ENCODE data around the gene TEX52. TPM values are rescaled to one million over a fixed set of nuclear protein-coding genes. Genes with fewer than 3 reads are reported as not detected.

Gene TEX52
- total and polyA plus RNA-seq, 4 donors: not detected

DNA sequence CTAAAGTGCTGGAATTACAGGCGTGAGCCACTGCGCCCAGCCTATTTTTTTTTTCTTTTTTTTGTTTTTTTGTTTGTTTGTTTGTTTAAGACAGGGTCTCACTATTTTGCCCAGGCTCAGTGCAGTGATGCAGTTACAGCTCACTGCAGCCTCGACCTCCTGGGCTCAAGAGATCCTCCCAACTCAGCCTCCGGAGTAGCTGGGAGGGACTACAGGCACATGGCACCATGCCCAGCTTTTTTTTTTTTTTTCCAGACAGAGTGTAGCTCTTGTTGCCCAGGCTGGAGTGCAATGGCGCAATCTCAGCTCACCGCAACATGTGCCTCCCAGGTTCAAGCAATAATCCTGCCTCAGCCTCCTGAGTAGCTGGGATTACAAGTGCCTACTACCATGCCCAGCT lies 50.1 kb downstream of the TEX52 start (continued):
- TF ChIP-seq EGR1 (IDR thresholded peaks at IDR 0.05; ENCODE audit: low read depth in 2 of 2): no peak

DNA sequence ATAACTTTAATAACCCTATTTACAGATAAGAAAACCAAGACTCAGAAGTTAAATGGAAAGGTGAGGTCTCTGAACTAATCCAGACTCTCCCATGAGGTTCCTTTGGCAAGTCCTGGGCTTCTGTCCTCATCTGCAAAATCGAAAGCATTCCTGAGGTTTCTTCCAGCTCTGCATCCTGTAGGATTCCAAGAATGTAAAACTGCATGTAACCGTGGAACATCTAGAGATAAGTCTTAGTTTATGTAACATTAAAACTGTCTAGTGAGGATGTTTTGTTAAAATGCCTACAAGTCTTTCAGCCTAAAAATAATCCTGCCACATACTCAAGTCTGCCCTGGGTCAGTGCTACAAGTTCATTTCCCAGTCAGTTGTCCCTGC lies 51.7 kb downstream of the TEX52 start:
- no peak for TF ChIP-seq EGR1 (IDR thresholded peaks at IDR 0.05; ENCODE audit: low read depth in 2 of 2)
- TF ChIP-seq HNF4G (IDR thresholded peaks at IDR 0.05): no peak
- TF ChIP-seq, protein P1, sequence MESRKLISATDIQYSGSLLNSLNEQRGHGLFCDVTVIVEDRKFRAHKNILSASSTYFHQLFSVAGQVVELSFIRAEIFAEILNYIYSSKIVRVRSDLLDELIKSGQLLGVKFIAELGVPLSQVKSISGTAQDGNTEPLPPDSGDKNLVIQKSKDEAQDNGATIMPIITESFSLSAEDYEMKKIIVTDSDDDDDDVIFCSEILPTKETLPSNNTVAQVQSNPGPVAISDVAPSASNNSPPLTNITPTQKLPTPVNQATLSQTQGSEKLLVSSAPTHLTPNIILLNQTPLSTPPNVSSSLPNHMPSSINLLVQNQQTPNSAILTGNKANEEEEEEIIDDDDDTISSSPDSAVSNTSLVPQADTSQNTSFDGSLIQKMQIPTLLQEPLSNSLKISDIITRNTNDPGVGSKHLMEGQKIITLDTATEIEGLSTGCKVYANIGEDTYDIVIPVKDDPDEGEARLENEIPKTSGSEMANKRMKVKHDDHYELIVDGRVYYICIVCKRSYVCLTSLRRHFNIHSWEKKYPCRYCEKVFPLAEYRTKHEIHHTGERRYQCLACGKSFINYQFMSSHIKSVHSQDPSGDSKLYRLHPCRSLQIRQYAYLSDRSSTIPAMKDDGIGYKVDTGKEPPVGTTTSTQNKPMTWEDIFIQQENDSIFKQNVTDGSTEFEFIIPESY (IDR thresholded peaks at IDR 0.05): no peak
- TF ChIP-seq HNF4A (conservative IDR thresholded peaks at IDR 0.05): no peak
- no peak for TF ChIP-seq SP1 (IDR thresholded peaks at IDR 0.05)
- TF ChIP-seq RAD21 (IDR thresholded peaks at IDR 0.05): no peak
- no peak for TF ChIP-seq RXRA (IDR thresholded peaks at IDR 0.05)
- no peak for TF ChIP-seq JUND (IDR thresholded peaks at IDR 0.05)
- TF ChIP-seq, protein P2, sequence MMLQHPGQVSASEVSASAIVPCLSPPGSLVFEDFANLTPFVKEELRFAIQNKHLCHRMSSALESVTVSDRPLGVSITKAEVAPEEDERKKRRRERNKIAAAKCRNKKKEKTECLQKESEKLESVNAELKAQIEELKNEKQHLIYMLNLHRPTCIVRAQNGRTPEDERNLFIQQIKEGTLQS (IDR thresholded peaks at IDR 0.05): no peak
- TF ChIP-seq, protein P3, sequence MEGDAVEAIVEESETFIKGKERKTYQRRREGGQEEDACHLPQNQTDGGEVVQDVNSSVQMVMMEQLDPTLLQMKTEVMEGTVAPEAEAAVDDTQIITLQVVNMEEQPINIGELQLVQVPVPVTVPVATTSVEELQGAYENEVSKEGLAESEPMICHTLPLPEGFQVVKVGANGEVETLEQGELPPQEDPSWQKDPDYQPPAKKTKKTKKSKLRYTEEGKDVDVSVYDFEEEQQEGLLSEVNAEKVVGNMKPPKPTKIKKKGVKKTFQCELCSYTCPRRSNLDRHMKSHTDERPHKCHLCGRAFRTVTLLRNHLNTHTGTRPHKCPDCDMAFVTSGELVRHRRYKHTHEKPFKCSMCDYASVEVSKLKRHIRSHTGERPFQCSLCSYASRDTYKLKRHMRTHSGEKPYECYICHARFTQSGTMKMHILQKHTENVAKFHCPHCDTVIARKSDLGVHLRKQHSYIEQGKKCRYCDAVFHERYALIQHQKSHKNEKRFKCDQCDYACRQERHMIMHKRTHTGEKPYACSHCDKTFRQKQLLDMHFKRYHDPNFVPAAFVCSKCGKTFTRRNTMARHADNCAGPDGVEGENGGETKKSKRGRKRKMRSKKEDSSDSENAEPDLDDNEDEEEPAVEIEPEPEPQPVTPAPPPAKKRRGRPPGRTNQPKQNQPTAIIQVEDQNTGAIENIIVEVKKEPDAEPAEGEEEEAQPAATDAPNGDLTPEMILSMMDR (IDR thresholded peaks at IDR 0.05; ENCODE audit: low read depth, low read length, missing input control): no peak
- TF ChIP-seq, protein P4, sequence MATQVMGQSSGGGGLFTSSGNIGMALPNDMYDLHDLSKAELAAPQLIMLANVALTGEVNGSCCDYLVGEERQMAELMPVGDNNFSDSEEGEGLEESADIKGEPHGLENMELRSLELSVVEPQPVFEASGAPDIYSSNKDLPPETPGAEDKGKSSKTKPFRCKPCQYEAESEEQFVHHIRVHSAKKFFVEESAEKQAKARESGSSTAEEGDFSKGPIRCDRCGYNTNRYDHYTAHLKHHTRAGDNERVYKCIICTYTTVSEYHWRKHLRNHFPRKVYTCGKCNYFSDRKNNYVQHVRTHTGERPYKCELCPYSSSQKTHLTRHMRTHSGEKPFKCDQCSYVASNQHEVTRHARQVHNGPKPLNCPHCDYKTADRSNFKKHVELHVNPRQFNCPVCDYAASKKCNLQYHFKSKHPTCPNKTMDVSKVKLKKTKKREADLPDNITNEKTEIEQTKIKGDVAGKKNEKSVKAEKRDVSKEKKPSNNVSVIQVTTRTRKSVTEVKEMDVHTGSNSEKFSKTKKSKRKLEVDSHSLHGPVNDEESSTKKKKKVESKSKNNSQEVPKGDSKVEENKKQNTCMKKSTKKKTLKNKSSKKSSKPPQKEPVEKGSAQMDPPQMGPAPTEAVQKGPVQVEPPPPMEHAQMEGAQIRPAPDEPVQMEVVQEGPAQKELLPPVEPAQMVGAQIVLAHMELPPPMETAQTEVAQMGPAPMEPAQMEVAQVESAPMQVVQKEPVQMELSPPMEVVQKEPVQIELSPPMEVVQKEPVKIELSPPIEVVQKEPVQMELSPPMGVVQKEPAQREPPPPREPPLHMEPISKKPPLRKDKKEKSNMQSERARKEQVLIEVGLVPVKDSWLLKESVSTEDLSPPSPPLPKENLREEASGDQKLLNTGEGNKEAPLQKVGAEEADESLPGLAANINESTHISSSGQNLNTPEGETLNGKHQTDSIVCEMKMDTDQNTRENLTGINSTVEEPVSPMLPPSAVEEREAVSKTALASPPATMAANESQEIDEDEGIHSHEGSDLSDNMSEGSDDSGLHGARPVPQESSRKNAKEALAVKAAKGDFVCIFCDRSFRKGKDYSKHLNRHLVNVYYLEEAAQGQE (IDR thresholded peaks at IDR 0.05): no peak
- TF ChIP-seq NR2F2 (IDR thresholded peaks at IDR 0.05): no peak
- TF ChIP-seq GABPA (IDR thresholded peaks at IDR 0.05 in 1 of 2, conservative IDR thresholded peaks at IDR 0.05 in 1 of 2): no peak
- no peak for TF ChIP-seq TAF1 (conservative IDR thresholded peaks at IDR 0.05)
- TF ChIP-seq, protein P5, sequence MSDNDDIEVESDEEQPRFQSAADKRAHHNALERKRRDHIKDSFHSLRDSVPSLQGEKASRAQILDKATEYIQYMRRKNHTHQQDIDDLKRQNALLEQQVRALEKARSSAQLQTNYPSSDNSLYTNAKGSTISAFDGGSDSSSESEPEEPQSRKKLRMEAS (IDR thresholded peaks at IDR 0.05): no peak
- no peak for TF ChIP-seq FOXA2 (IDR thresholded peaks at IDR 0.05)
- TF ChIP-seq YY1 (IDR thresholded peaks at IDR 0.05): no peak
- TF ChIP-seq FOXA1 (IDR thresholded peaks at IDR 0.05): no peak
- Histone ChIP-seq H3K4me1 (ENCODE audit: control insufficient read depth in 4 of 4, insufficient read depth in 4 of 4, low read length in 3 of 4) (peaks cover 0 to 11% (median 10%) of the 10 kb centered on the region in 4 donors), H3K4me3 (ENCODE audit: low read depth in 1 of 3, low read length in 3 of 3) (no peak overlapping the region), H3K36me3 (ENCODE audit: control insufficient read depth in 4 of 4, insufficient read depth in 3 of 4, low read depth in 1 of 4, low read length in 3 of 4) (peaks cover 15 to 43% (median 31%) of the 10 kb centered on the region in 4 donors), H3K9ac (ENCODE audit: low read depth in 1 of 2, low read length in 2 of 2) (no peak overlapping the region), H3K27me3 (ENCODE audit: control insufficient read depth in 4 of 4, insufficient read depth in 4 of 4, low read length in 3 of 4) (no peaks in the 10 kb centered on the region), H3K9me3 (ENCODE audit: control insufficient read depth in 4 of 4, low read length in 3 of 4) (no peaks in the 10 kb centered on the region), H3K27ac (ENCODE audit: low read depth in 1 of 2, low read length in 2 of 2) (no peak overlapping the region)
- no peak for DNase-seq (ENCODE audit: low spot score)
- WGBS: 65% methylated on average over 2 of the region's 2 CpGs

All from liver (tissue), 9 donors.